KG1 (cell line): Measurements from ENCODE around the gene POTED.
"Not testable (repeated sequence)": the region's sequence is repeated elsewhere in the genome, so short reads cannot be mapped to it uniquely, and the experiment has no call there.

Experiments used
- DNase-seq: peaks from one replicate; lab custom pipeline; 2025; lab: John Stamatoyannopoulos, UW

The POTED gene

DNA sequence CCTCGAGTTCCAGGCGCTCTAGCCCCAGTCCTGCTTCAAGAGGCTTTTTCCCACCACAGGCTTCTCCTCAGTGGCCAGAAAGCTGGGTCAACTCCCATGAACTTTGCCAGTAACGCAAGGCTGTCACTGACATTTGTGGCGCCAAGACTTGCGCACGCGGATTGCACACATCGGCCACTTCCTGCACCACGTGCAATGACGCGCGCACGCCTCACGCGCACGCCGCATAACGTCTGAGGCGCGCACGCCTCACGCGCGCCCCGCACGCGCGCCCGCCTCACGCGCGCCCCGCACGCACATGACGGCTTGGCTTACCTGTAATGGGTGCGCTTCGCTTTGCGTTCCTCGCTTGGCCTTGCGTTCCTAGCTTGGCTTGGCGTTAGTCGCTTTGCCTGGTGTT, at the start of gene POTED:
POTED (plus strand) TSS at position 301 of the 400 bp plus-strand sequence. CDS start 452 bp downstream, outside the sequence.
- not testable (repeated sequence) for DNase-seq

DNA sequence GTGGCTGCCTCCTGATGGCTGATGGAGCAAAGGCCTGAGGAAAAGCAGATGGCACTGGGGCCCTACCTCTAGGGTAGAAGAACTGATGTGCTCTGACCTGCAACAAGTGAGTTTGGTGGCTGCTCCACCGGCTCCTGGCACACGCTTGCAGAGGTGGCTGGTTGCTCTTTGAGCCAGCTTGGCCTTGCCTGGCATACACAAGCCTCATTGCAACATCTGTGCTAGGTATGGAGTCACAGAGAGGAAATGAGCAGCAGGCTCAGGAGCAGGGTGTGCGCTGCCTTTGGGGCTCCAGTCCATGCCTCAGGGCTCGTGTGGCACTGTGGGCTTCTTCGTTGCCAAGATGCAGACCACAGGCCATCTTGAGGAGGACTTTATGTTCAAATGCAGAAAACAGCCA, 40.5 kb downstream of the POTED start:
- not testable (repeated sequence) for DNase-seq

DNA sequence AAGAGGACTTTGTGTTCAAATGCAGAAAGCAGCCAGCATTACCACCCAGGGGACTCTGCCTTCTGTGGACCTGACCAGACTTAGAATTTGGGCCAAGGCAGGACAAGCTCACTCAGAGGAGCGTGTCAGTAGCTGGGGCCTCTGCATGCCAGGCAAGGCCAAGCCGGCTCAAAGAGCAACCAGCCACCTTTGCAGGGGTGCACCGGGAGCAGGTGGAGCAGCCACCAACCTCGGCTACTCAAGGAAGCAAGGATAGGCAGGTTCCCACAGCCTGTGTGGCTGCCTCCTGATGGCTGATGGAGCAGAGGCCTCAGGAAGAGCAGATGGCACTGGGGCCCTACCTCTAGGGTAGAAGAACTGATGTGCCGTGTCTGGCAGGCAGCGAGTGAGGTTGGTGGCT, 42.2 kb downstream of the POTED start:
- DNase-seq: not testable (repeated sequence)
